ENCODE results near the gene DNAJC15. TPM values are rescaled to one million over a fixed set of nuclear protein-coding genes. Genes with fewer than 3 reads are reported as not detected.

DNAJC15 gene
- total RNA-seq, 1 donor from 2014 or later: 27.4 TPM

DNA sequence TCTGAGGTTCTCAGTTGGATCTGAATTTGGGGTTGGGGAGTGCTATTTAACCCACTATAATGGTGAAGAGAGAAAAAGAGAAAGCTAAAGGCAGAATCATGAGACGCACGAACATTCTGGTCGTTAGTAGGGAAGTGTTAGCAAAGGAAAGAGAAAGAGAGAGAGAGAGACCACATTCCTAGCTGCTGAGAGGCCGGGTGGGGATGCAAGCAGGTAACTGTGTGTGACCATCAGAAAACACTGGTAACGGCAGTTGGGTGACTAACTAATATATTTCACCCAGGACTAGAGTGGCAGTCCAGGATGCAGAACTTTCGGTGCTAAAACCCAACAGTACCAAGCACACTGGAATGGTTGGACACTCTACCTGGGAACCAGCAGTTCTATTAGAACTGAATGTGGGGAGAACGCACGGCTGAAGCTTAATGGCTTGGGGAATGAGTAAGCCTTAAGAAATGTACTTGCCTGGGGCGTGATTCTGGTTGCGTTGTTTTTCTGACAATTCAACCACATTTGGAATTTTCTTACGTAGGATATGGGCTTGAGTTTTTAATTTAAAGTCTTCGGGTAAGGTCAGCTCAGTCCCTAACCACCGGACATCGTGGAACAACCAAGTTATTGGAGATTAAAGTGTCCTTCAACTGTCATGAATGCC is 130.2 kb downstream of the DNAJC15 start:
- no peak overlapping the region for H3K27ac Mint-ChIP-seq
- H3K36me3 Mint-ChIP-seq (ENCODE audit: insufficient read depth): no peaks in the 10 kb centered on the region
- no peaks in the 10 kb centered on the region for H3K9me3 Mint-ChIP-seq (ENCODE audit: low read depth)
- H3K4me1 Mint-ChIP-seq (ENCODE audit: low read depth): no peaks in the 10 kb centered on the region
- no peak overlapping the region for H3K4me3 Mint-ChIP-seq (ENCODE audit: low read depth)
- TF ChIP-seq, protein P1, sequence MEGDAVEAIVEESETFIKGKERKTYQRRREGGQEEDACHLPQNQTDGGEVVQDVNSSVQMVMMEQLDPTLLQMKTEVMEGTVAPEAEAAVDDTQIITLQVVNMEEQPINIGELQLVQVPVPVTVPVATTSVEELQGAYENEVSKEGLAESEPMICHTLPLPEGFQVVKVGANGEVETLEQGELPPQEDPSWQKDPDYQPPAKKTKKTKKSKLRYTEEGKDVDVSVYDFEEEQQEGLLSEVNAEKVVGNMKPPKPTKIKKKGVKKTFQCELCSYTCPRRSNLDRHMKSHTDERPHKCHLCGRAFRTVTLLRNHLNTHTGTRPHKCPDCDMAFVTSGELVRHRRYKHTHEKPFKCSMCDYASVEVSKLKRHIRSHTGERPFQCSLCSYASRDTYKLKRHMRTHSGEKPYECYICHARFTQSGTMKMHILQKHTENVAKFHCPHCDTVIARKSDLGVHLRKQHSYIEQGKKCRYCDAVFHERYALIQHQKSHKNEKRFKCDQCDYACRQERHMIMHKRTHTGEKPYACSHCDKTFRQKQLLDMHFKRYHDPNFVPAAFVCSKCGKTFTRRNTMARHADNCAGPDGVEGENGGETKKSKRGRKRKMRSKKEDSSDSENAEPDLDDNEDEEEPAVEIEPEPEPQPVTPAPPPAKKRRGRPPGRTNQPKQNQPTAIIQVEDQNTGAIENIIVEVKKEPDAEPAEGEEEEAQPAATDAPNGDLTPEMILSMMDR (IDR thresholded peaks at IDR 0.05; ENCODE audit: unreplicated experiment): no peak
- H3K27me3 Mint-ChIP-seq: peaks cover 3% of the 10 kb centered on the region
- DNase-seq (ENCODE audit: low spot score, unreplicated experiment): no peak

DNA sequence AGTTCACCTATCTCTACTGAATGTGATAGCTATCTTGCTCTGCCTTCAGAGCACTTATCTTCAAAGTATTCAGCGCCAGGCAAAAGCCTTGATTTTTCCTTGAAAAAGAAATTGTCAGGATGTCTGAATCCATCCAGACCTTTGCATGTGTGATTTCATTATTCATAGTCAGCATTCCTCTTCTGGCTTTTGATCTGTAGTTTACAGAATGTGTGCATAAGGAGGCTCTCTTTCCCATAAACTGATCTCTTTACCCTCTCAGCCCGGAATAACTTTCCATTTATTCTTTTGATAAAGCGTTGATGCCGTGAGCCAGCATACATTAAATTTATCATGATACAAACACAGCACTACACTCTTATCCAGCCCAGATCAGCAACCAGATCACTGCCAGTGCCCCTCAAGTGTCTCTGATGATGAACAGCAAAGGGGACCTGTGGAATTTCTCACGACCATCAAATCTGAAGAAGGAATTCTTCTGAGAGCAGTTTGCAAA is 130.8 kb downstream of the DNAJC15 start:
- no peak overlapping the region for H3K4me3 Mint-ChIP-seq (ENCODE audit: low read depth)

DNA sequence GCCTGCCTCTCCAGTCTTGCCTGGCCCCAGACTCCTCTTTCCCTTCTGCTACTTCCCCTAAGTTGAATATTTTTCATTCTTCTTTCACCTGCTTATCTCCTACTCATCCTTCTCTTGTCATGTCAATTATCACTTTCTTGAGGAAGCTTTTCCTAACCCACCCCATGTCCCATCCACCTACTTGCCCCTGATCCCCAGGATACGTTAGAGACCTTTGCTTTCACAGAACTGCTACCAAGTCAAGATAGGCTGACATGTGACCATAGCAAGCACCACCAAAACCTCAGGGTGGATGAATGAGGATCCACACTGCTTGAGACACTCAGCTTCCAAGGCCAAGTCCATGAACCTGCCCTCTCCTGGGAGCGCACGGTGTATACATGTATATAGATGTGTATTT is 131.5 kb downstream of the DNAJC15 start:
- H3K36me3 Mint-ChIP-seq (ENCODE audit: insufficient read depth): no peaks in the 10 kb centered on the region
- H3K9me3 Mint-ChIP-seq (ENCODE audit: low read depth): no peaks in the 10 kb centered on the region
- H3K27me3 Mint-ChIP-seq: peaks cover 3% of the 10 kb centered on the region
- H3K4me3 Mint-ChIP-seq (ENCODE audit: low read depth): no peak overlapping the region
- no peaks in the 10 kb centered on the region for H3K4me1 Mint-ChIP-seq (ENCODE audit: low read depth)
- H3K27ac Mint-ChIP-seq: no peak overlapping the region
- TF ChIP-seq, protein P1 (IDR thresholded peaks at IDR 0.05; ENCODE audit: unreplicated experiment): no peak
- DNase-seq (ENCODE audit: low spot score, unreplicated experiment): no peak

More for the DNA sequence above, 130.8 kb downstream of the DNAJC15 start:
- no peak overlapping the region for H3K27ac Mint-ChIP-seq
- DNase-seq (ENCODE audit: low spot score, unreplicated experiment): no peak
- H3K36me3 Mint-ChIP-seq (ENCODE audit: insufficient read depth): no peaks in the 10 kb centered on the region
- peaks cover 3% of the 10 kb centered on the region for H3K27me3 Mint-ChIP-seq
- no peaks in the 10 kb centered on the region for H3K9me3 Mint-ChIP-seq (ENCODE audit: low read depth)
- H3K4me1 Mint-ChIP-seq (ENCODE audit: low read depth): no peaks in the 10 kb centered on the region
- TF ChIP-seq, protein P1 (IDR thresholded peaks at IDR 0.05; ENCODE audit: unreplicated experiment): no peak

DNA sequence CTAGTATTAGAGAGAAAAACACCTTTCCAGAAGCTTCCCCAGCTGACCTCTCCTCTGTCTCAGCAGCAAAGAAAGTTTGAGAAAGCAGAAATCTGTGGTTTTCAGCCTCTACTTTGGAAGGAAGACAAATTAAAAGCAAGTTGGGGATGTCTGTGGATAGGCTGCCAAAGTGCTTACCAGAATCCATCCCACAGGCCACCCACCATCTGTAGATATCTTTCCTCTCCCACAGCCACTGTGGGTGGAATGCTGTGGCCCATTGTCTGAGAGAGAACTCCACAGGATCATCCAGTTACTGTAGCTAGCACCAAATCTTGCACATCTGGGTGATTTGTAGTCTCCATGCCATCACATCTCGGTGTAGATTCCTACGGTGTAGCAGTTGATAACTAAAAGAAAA is 133.5 kb downstream of the DNAJC15 start:
- H3K4me3 Mint-ChIP-seq (ENCODE audit: low read depth): no peak overlapping the region
- H3K4me1 Mint-ChIP-seq (ENCODE audit: low read depth): no peaks in the 10 kb centered on the region
- H3K36me3 Mint-ChIP-seq (ENCODE audit: insufficient read depth): no peaks in the 10 kb centered on the region
- TF ChIP-seq, protein P1 (IDR thresholded peaks at IDR 0.05; ENCODE audit: unreplicated experiment): no peak
- no peak for DNase-seq (ENCODE audit: low spot score, unreplicated experiment)
- no peak overlapping the region for H3K27ac Mint-ChIP-seq
- peaks cover 3% of the 10 kb centered on the region for H3K27me3 Mint-ChIP-seq
- H3K9me3 Mint-ChIP-seq (ENCODE audit: low read depth): no peaks in the 10 kb centered on the region

DNA sequence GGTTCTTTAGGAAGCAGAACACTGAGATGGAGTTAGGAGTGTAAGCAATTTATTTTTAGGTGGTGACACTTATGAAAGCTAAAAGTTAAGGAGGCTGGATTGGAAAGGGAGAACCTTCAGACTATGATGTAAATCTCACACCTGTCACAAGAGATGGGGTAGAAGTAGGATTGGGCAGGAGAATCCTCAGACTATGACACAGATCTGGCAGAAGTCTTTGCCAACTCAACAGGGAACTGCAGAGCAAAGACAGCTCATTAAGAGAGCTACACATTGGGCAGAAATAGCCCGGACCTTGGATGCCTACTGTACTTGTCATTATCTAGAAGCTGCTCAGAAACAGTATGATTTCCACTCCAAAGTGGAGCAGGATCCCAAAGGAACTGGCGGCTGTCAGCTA is 134.4 kb downstream of the DNAJC15 start:
- no peak overlapping the region for H3K27ac Mint-ChIP-seq
- no peak for DNase-seq (ENCODE audit: low spot score, unreplicated experiment)
- TF ChIP-seq, protein P1 (IDR thresholded peaks at IDR 0.05; ENCODE audit: unreplicated experiment): no peak
- H3K4me3 Mint-ChIP-seq (ENCODE audit: low read depth): no peak overlapping the region
- H3K9me3 Mint-ChIP-seq (ENCODE audit: low read depth): no peaks in the 10 kb centered on the region
- H3K36me3 Mint-ChIP-seq (ENCODE audit: insufficient read depth): no peaks in the 10 kb centered on the region
- H3K4me1 Mint-ChIP-seq (ENCODE audit: low read depth): no peaks in the 10 kb centered on the region
- peaks cover 3% of the 10 kb centered on the region for H3K27me3 Mint-ChIP-seq
